Measurements from ENCODE around the gene UBE2Q2.

Gene UBE2Q2

GRCh38 chr15:75923756-75924155 is 80.5 kb downstream of the UBE2Q2 start:
- DNase-seq (ENCODE audit: low read depth) = no peak

GRCh38 chr15:75924576-75924975 is 81.3 kb downstream of the UBE2Q2 start:
- DNase-seq (ENCODE audit: low read depth) = no peak

- no peak for DNase-seq (ENCODE audit: low read depth)
Measured at GRCh38 chr15:75925440-75925839, 82.2 kb downstream of the UBE2Q2 start.

- DNase-seq (ENCODE audit: low read depth) = no peak
Measured at GRCh38 chr15:75926931-75927330, 83.7 kb downstream of the UBE2Q2 start.

- DNase-seq (ENCODE audit: low read depth) = no peak
Measured at GRCh38 chr15:75927601-75928000, 84.4 kb downstream of the UBE2Q2 start.

GRCh38 chr15:75928680-75929608 is 85.7 kb downstream of the UBE2Q2 start:
- no peak for DNase-seq (ENCODE audit: low read depth)

GRCh38 chr15:75929799-75930565 is 86.7 kb downstream of the UBE2Q2 start:
- DNase-seq (ENCODE audit: low read depth) = no peak

- no peak for DNase-seq (ENCODE audit: low read depth)
Measured at GRCh38 chr15:75930866-75931265, 87.6 kb downstream of the UBE2Q2 start.

- no peak for DNase-seq (ENCODE audit: low read depth)
Measured at GRCh38 chr15:75942464-75942863, 99.2 kb downstream of the UBE2Q2 start.

- DNase-seq (ENCODE audit: low read depth) = no peak
Measured at GRCh38 chr15:75943246-75943645, 100.0 kb downstream of the UBE2Q2 start.

- DNase-seq (ENCODE audit: low read depth) = no peak
Measured at GRCh38 chr15:75943713-75944215, 100.5 kb downstream of the UBE2Q2 start.

GRCh38 chr15:75945953-75946352 is 102.7 kb downstream of the UBE2Q2 start:
- DNase-seq (ENCODE audit: low read depth) = no peak

GRCh38 chr15:75947092-75947491 is 103.8 kb downstream of the UBE2Q2 start:
- DNase-seq (ENCODE audit: low read depth) = no peak

GRCh38 chr15:75948761-75949296 is 105.6 kb downstream of the UBE2Q2 start:
- DNase-seq (ENCODE audit: low read depth) = no peak
